Activated CD8-positive, alpha-beta memory T cell treated with anti-CD3 and anti-CD28 coated beads, Interleukin-2, amount 50 U/mL, for 1 hour (primary cell): ENCODE measurements around the gene OR51D1.

ENCODE experiments used
- DNase-seq: peaks from one replicate; pipeline ENCODE4 v3.0.0-alpha.2; 2020; ENCODE audit errors: extremely low read depth

The OR51D1 gene

GRCh38 chr11:4636962-4637661, at the start of gene OR51D1:
OR51D1 (plus strand) TSS chr11:4637477; CDS start chr11:4639791, 2,314 bp downstream.
- DNase-seq = peak; percentile 7

- no peak for DNase-seq
Measured at GRCh38 chr11:4589017-4589416, 48.3 kb upstream of the OR51D1 start.

- DNase-seq = no peak
Measured at GRCh38 chr11:4593739-4594138, 43.5 kb upstream of the OR51D1 start, which contains the start of gene OR52I1. OR52I1 (plus strand) TSS chr11:4594039; CDS start chr11:4594039, 0 bp downstream.

GRCh38 chr11:4605057-4605456, 32.2 kb upstream of the OR51D1 start:
- no peak for DNase-seq

- DNase-seq = no peak
Measured at GRCh38 chr11:4606231-4607015, 30.9 kb upstream of the OR51D1 start.

GRCh38 chr11:4607096-4607495, 30.2 kb upstream of the OR51D1 start:
- no peak for DNase-seq

- peak; percentile 77 for DNase-seq
Measured at GRCh38 chr11:4607781-4608666, 29.3 kb upstream of the OR51D1 start, which contains the start of gene TRIM68. TRIM68 (minus strand) TSS chr11:4608231; CDS start chr11:4605504, 2,727 bp downstream.

GRCh38 chr11:4610258-4610935, 26.9 kb upstream of the OR51D1 start:
- no peak for DNase-seq

- DNase-seq = no peak
Measured at GRCh38 chr11:4611986-4612385, 25.3 kb upstream of the OR51D1 start.

GRCh38 chr11:4615856-4616444, 21.3 kb upstream of the OR51D1 start:
- DNase-seq = no peak

GRCh38 chr11:4619514-4619913, 17.8 kb upstream of the OR51D1 start:
- no peak for DNase-seq

GRCh38 chr11:4626207-4627099, 10.8 kb upstream of the OR51D1 start:
- no peak for DNase-seq

- DNase-seq = no peak
Measured at GRCh38 chr11:4636136-4636535, 1.1 kb upstream of the OR51D1 start.

GRCh38 chr11:4637662-4638047, 378 bp downstream of the OR51D1 start:
- DNase-seq = no peak

GRCh38 chr11:4639931-4640330, 2.7 kb downstream of the OR51D1 start:
- no peak for DNase-seq

GRCh38 chr11:4641501-4641900, 4.2 kb downstream of the OR51D1 start:
- no peak for DNase-seq

- DNase-seq = no peak
Measured at GRCh38 chr11:4642043-4642442, 4.8 kb downstream of the OR51D1 start.

- no peak for DNase-seq
Measured at GRCh38 chr11:4643076-4643475, 5.8 kb downstream of the OR51D1 start.

GRCh38 chr11:4643682-4644081, 6.4 kb downstream of the OR51D1 start, which contains the start of gene OR51E1:
OR51E1 (plus strand) TSS chr11:4643982; CDS start chr11:4652527, 8,545 bp downstream.
- DNase-seq = no peak

- no peak for DNase-seq
Measured at GRCh38 chr11:4644233-4644632, 7.0 kb downstream of the OR51D1 start.
